VCaP (cell line): ENCODE measurements around the gene DENND4B.

ENCODE experiments used
- H3K27ac ChIP-seq: fragments of 450-650 bp; 2 replicates; pipeline ENCODE4 v1.5.1; 2017
- TF ChIP-seq, protein P1 (sequence below): fragments of 450-650 bp; conservative IDR thresholded peaks from 2 replicates; pipeline ENCODE4 v1.5.1; 2017; ENCODE audit warnings: mild to moderate bottlenecking, moderate library complexity

DENND4B gene

DNA sequence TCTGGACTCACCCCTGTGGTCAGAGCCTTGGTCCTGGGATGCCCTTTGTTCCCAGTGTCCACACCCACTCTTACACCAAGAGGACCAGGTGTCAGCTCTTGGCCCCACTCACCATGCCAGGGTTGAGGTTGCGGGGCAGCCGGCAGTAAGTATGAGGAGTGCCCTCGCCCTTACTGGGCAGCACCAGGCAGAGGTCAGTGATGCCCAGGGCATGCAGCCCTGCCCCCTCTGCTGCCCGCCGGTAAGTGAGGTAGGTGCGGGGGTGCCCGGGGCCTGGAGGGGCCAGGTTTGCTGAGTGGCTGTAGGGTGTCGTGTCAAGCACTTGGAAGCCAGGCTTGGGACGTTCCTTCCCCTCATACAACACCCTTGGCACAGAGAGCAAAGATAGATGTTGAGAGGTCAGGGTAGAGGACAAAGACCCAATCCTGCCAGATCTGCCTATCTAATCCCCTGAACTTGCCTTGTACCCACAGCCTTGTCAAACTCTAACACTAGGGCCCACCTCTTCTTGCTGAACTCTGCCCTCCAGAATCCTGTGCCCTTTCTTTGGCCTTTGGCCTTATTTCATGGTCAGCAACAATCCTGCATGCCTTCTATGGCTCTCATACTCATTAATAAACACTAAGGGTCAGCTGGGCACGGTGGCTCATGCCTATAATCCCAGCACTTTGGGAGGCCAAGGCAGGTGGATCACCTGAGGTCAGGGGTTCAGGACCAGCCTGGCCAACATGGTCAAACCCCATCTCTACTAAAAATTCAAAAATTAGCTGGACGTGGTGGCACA, 3.6 kb downstream of the DENND4B start:
- no peak overlapping the region for H3K27ac ChIP-seq
- TF ChIP-seq, protein P1, sequence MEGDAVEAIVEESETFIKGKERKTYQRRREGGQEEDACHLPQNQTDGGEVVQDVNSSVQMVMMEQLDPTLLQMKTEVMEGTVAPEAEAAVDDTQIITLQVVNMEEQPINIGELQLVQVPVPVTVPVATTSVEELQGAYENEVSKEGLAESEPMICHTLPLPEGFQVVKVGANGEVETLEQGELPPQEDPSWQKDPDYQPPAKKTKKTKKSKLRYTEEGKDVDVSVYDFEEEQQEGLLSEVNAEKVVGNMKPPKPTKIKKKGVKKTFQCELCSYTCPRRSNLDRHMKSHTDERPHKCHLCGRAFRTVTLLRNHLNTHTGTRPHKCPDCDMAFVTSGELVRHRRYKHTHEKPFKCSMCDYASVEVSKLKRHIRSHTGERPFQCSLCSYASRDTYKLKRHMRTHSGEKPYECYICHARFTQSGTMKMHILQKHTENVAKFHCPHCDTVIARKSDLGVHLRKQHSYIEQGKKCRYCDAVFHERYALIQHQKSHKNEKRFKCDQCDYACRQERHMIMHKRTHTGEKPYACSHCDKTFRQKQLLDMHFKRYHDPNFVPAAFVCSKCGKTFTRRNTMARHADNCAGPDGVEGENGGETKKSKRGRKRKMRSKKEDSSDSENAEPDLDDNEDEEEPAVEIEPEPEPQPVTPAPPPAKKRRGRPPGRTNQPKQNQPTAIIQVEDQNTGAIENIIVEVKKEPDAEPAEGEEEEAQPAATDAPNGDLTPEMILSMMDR = no peak

GRCh38 chr1:153941826-153942725, 4.4 kb downstream of the DENND4B start:
- TF ChIP-seq, protein P1 = no peak
- no peak overlapping the region for H3K27ac ChIP-seq

GRCh38 chr1:153940756-153941155, 5.8 kb downstream of the DENND4B start:
- TF ChIP-seq, protein P1 = no peak
- no peak overlapping the region for H3K27ac ChIP-seq

DNA sequence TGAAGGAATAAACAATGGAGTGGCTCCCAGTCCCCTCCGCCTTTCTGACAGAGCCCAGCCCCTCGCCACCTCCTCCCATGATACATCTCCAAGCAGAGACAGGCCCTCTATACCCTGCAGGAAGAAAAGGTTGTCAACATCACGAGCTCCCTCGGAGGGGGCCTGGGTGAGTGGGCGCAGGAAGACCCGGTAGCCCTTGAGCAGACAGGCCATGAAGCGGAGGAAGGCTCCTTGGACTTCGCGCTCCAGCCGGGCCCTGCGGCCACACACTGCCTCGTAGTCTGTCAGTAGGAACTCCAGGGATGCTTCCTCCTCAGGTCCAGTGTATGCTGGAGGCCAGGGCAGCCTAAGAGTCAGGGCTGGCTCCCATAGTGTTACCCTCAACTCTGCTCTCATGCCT, 7.0 kb downstream of the DENND4B start:
- TF ChIP-seq, protein P1 = no peak; the same call in 1 of the 2 replicates
- H3K27ac ChIP-seq = no peak overlapping the region

GRCh38 chr1:153938996-153939395, 7.5 kb downstream of the DENND4B start:
- no peak overlapping the region for H3K27ac ChIP-seq
- TF ChIP-seq, protein P1 = no peak

GRCh38 chr1:153937331-153937730, 9.2 kb downstream of the DENND4B start:
- TF ChIP-seq, protein P1 = no peak
- no peak overlapping the region for H3K27ac ChIP-seq
